T-helper 22 cell (primary cell): ENCODE data around the gene TTC17.

Experiments used
- DNase-seq: peaks from one replicate; pipeline ENCODE4 v3.0.0-alpha.2; 2020; ENCODE audit warnings: low read depth

TTC17 gene

DNA sequence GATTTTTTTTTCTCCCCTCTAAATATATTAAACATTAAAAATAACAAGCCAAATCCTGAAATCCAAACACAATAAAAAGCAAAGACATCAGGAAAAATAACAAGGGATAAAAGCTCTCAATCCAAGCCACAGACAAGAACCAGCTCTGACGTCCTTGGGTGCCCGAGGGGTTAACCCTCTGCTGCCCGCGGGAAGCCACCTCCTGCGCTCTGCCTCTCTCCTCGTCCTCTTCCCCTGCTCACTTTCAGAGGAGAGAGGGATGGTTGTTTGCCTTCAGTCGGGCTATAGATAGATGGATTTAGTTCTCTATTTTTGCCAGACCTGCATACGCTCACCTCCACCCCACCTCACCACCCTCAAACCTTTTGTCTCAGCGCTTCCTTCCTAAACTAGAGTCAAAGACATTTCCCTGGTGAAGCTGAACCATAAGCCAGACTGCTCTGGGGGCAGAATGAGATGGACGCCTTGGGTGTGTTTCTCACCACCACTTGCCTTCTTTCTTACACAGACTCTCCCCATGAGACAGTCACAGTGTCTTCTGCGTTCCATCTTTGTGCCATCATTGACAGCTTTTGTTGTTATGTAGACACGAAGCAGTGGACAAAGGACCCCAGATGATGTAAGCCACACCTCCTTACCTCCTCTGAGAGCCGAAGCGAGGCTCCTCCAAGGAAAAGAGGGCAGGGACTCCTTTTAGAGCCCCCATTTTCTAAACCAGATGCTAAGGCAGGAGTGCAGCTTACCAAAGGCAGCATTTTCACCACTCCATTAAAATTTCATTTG lies 179.3 kb downstream of the TTC17 start:
- DNase-seq, result no peak

- no peak for DNase-seq
Measured at GRCh38 chr11:43541993-43542392, 183.3 kb downstream of the TTC17 start.

DNA sequence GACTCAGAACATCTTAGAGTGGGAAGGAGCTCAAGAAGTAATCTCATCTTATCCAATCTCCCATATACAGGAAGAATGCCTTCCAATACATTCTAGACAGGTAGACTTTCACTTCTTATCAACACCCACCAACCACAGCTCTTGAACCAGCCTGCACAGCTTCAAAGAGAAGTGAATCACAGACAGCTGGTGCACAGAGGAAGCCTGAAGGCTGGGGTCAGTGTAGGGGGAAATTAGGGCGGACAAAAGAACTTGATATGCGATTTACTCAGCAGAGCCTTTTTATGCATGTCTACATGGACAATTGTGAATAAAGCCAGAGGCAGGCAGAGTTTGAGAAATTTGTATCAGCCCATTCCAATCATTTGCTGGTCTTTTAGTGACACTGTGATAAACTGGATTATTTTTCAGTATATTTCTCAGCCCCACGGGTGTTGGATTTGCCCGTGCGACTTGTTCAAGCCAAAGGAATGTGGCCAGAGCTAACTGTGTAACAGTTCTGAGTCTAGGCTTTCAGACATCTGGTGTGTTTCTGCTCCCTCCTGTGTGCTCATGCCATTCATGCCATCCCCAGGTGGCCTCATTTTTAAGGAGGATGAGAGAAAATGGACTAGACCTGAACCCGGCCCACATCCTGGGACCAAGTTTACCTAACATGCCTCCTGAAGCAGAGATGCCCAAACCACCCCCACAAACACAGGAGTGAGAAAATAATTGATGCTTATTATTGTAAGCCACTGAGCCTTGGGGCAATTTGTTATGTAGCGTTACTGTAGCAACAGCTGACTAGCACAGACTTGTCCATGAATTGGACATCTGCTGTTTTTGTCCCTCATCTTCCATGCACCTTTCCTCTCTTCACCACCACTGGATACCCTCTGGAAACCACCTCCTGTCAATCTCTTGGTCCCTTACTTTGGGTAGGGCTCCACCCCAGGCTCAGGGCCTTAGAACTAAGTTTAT lies 184.3 kb downstream of the TTC17 start:
- DNase-seq, result no peak
